NCI-H1105 (cell line): ENCODE measurements around the gene PARL.

ENCODE experiments used
- DNase-seq: peaks from one replicate; lab custom pipeline; 2025; lab: John Stamatoyannopoulos, UW

Gene PARL

GRCh38 chr3:183818041-183818620 is 66.5 kb downstream of the PARL start:
- DNase-seq: no peak

- no peak for DNase-seq
Measured at GRCh38 chr3:183817639-183818038, 67.0 kb downstream of the PARL start.

GRCh38 chr3:183816681-183817510 is 67.8 kb downstream of the PARL start:
- no peak for DNase-seq

- no peak for DNase-seq
Measured at GRCh38 chr3:183815951-183816475, 68.7 kb downstream of the PARL start.

GRCh38 chr3:183815563-183815940 is 69.1 kb downstream of the PARL start:
- DNase-seq: no peak

- DNase-seq: no peak
Measured at GRCh38 chr3:183814240-183814639, 70.4 kb downstream of the PARL start.

- DNase-seq: no peak
Measured at GRCh38 chr3:183812761-183813445, 71.8 kb downstream of the PARL start.

- DNase-seq: no peak
Measured at GRCh38 chr3:183811638-183812037, 73.0 kb downstream of the PARL start.

GRCh38 chr3:183810643-183811594 is 73.8 kb downstream of the PARL start:
- no peak for DNase-seq

GRCh38 chr3:183809270-183809669 is 75.4 kb downstream of the PARL start:
- DNase-seq: no peak

- DNase-seq: no peak
Measured at GRCh38 chr3:183808355-183808754, 76.3 kb downstream of the PARL start.

GRCh38 chr3:183807881-183808280 is 76.8 kb downstream of the PARL start:
- DNase-seq: no peak

GRCh38 chr3:183807209-183807728 is 77.4 kb downstream of the PARL start:
- DNase-seq: no peak

- no peak for DNase-seq
Measured at GRCh38 chr3:183802989-183803388, 81.7 kb downstream of the PARL start.

GRCh38 chr3:183801601-183802000 is 83.1 kb downstream of the PARL start:
- DNase-seq: no peak

GRCh38 chr3:183800243-183800863 is 84.3 kb downstream of the PARL start:
- DNase-seq: no peak

GRCh38 chr3:183799461-183799860 is 85.2 kb downstream of the PARL start:
- no peak for DNase-seq

GRCh38 chr3:183797996-183798395 is 86.7 kb downstream of the PARL start:
- no peak for DNase-seq

GRCh38 chr3:183796372-183796771 is 88.3 kb downstream of the PARL start:
- no peak for DNase-seq

GRCh38 chr3:183794452-183794851 is 90.2 kb downstream of the PARL start:
- DNase-seq: no peak

- DNase-seq: no peak
Measured at GRCh38 chr3:183792976-183793375, 91.7 kb downstream of the PARL start.
